DMS 273 (cell line): ENCODE results near the gene AKNA.
A peak's percentile ranks its signal among the peaks of the same experiment; 100 is the strongest.

Experiments used
- DNase-seq: peaks from one replicate; lab custom pipeline; 2025; ENCODE audit not compliant: unreplicated experiment; lab: John Stamatoyannopoulos, UW

AKNA gene

DNA sequence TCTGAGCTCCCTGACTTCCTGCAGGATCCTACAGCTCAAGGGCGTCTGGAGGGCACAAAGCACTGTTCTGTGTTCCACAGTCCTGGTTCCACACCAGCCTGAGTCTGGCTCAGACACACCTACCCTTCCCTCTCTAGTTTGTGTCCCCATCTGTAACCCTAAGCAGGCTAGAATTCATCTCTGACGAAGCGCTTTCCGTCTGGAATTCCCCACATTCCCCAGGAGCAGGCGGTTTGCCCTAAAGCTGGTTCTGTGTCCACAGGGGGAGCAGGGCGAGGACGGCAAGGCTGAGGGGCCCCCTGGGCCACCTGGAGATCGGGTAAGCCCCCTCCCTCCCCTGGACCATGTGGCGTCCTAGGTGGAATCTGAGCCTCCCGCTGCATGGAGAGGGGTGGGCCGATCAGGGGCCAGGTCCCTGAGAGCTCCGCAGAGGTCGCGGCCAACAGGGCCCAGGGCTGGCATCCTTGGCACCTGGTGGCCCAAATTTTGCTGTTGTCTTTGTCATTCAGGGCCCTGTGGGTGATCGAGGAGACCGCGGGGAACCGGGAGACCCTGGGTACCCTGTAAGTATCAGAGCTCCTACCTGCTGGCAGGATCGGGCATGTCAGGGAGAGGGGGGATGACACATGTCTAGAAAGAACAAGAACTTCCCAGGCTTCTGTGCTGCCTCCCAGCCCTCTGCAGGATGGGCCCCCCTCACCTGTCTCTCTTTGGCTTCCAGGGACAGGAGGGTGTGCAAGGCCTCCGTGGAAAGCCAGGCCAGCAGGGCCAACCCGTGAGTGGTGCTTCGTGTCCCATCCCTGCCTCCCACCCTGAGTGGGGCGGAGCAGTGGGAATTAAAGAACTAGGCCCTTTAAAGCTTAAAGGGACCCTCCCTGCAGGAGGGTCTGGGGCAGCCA lies 99.3 kb downstream of the AKNA start:
- DNase-seq: peak; percentile 51

DNA sequence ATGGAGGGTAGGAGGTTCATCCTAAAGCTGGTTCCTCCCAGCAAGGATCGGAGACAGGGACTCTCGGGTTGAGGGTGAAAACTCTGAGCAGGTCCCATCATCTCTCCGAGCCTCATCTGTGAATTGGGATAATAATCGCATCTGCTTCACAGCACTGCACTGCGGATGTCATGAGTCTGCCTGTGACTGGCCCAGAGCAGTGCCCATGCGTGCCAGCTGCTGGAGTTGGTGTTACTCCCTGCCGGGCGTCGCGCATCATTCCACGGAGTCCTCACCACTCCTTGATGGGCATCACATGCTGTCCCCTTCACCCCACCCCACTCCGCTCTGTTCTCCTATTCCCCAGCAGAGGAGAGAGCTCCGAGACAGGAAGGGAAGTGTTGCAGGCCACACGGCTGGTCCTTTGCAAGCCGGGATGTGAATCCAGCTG lies 100.0 kb downstream of the AKNA start:
- DNase-seq: no peak

DNA sequence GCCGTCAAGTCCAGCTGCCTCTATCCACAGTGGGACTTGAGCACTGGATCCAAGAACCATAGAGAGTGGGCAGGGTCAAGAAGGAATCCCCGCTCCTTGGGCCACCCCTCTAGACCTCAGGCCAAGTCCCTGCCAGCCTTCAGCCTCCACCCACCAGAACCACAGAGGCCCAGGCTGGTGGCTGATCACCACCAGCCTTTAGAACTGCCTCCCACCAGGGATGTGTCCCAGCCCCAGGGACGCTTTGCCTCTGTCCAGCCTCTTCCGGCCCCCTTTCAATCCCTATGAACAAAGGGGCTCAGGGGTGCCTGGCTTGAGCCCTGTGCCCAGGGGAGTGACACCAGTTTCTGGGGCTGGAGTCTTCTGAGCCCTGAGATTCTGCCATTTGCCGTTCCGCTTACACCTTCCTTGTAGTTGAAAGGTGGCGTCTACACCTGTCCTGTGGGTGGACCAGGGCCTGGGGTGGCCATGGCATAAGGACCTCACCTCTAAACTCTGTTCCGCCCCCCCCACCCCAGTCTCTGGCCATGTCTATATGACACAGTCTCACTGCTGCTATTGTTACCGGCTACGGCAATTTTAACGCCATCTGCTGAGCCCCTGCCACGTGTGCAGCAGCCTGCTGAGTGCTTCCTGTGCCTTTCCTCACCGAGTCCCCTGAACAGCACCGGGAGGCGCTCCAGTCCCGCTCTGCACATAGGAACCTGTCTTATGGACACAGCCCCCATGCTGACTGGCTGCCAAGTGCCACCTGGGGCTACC lies 100.6 kb downstream of the AKNA start:
- DNase-seq: peak; percentile 90

DNA sequence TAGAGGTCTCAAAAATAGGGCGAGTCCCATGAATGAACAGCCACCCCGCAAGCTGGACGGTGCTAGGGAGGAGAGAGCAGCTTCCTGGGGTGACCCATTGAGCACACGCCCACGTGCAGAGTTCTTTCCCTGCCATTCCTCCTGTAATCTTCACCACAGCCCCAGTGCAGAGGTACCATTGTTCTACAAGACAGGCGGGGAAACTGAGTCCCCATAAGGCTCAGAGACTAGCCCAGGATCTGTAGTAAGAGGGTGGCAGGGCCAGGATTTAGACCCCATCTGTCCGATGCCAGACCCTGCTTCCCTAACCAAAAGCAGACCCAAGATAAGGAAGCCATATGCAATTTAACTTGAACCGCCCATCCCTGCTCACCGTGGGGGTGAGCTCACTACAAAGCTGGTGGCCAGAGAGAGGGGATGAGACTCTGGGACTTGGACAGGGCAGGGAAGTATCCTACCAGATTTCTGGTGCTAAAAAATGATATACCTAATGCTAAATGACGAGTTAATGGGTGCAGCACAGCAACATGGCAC lies 101.6 kb downstream of the AKNA start:
- DNase-seq: no peak

DNA sequence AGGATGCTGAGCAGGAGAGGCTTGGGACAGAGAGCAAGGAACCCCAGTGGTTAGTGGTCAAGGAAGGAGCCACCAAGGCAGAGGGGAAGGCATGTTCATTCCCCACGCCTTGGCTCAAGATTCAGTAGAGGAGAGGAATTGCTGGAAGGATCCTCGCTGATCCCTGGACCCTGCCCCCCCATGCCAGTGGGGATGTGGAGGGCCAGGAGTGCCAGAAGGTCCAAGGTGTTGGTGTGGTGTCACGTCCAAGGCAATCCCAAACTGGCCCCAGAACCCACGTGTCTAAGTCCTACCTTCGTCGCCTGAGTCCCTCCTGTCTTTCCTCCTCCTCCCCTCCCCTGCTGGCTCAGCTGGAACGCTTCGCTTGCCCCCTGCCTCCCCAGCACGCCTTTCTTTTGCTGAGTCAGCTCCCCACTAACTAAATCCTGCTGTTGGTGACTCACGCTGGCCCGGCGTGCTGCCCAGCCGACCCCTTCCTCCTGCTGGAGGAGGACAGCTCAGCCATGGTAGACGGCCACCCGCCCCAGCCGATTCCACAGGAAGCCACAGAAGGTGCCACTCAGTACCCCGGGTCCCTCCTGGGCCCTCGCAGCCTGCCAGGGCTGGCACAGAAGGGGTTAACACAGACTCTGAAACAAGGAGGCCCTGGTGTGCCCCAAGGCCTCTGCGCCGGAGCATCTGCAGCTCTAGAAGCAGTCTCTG lies 102.5 kb downstream of the AKNA start:
- no peak for DNase-seq

DNA sequence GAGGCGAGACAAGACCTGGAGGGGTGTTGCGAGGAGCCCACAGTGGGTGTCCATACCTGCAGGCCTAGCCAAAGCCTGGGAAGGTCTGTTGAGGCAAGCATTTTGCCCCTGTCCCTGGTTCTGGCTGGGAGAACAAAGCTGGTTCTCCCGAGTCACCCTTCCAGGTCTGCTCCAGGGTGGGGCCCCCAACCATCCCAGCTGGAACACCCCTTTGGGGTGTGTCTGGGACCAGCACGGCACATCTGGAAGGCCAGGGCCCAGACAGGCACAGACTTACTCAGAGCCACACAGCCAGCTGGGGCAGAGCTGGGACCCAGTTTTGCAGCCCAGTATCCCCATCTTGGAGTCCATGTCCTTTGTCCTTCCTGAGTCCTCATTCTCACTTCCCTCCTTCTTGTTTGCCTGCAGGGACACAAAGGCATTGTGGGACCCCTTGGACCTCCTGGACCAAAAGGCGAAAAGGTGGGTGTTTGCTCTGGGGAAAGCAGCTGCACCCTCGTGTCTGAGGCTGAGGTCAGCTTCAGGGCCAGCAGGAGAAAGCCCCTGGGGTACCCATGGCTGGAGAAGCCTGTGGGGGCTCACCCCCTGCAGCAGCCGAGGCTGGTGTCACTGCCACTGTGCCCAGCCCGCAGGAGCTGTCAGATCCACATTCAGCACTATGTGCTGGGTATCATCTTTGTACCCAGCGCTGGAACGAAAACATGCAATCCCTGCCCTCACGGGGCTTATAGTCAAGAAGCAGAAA lies 103.3 kb downstream of the AKNA start:
- DNase-seq: no peak
